Measurements from ENCODE around the gene ELMO3. TPM values are rescaled to one million over a fixed set of nuclear protein-coding genes. Genes with fewer than 3 reads are reported as not detected.

Gene ELMO3
- total RNA-seq, 2 experiments from 2014 or later: 6.2 to 9.8 TPM

- no peak overlapping the region for H3K27ac Mint-ChIP-seq
- H3K4me1 Mint-ChIP-seq: peaks cover 43% of the 10 kb centered on the region
- ATAC-seq (no peak), DNase-seq (no peak)
- no peaks in the 10 kb centered on the region for H3K9me3 Mint-ChIP-seq (ENCODE audit: low read depth)
- H3K36me3 Mint-ChIP-seq: peaks cover 3% of the 10 kb centered on the region
- H3K4me3 Mint-ChIP-seq: no peak overlapping the region
- peaks cover 70% of the 10 kb centered on the region for H3K27me3 Mint-ChIP-seq
- CTCF ChIA-PET: interaction anchor here (0.6 to 4.1 kb wide), 5 partner anchors 8 to 50 kb away, joined by 3 to 39 read pairs (median 5); partner anchors contain the start of genes FBXL8 and TRADD
Measured at GRCh38 chr16:67167588-67167987, 31.3 kb upstream of the ELMO3 start.

DNA sequence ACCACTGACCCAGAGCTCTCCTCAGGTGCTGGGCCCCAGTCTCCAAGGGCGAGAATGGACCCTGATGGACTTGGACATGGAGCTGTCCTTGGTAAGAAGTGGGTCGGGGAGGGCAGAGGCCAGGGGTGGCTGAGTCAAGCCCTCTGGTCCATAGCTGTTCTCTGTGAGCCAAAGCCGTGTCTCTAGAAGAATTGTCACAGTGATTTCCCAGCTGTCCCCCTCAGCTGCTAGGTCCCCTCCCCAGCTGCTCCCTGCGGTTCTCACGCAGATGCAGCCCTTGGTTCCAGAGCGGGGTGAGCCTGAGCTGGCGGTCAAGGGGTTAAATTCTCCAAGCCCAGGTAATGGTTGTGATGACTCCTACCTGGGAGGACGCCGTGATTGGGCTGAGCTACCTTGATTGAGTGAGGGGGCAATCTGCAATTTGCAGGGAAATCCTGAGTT lies 29.9 kb upstream of the ELMO3 start:
- no peaks in the 10 kb centered on the region for H3K9me3 Mint-ChIP-seq (ENCODE audit: low read depth)
- no peak overlapping the region for H3K27ac Mint-ChIP-seq
- CTCF ChIA-PET: interaction anchor here (0.6 to 4.1 kb wide), 8 partner anchors 9 to 274 kb away, joined by 3 to 39 read pairs (median 4); partner anchors contain the start of genes FBXL8 and TRADD
- ATAC-seq (no peak), DNase-seq (no peak)
- H3K27me3 Mint-ChIP-seq: peaks cover 74% of the 10 kb centered on the region
- peaks cover 47% of the 10 kb centered on the region for H3K4me1 Mint-ChIP-seq
- H3K36me3 Mint-ChIP-seq: peaks cover 2% of the 10 kb centered on the region
- H3K4me3 Mint-ChIP-seq: no peak overlapping the region

GRCh38 chr16:67169642-67170167 lies 29.2 kb upstream of the ELMO3 start:
- no peaks in the 10 kb centered on the region for H3K9me3 Mint-ChIP-seq (ENCODE audit: low read depth)
- DNase-seq (peak; percentile 65), ATAC-seq (no peak)
- CTCF ChIA-PET: interaction anchor here (0.9 to 4.1 kb wide), 15 partner anchors 10 to 274 kb away, joined by 3 to 39 read pairs (median 8); partner anchors contain the start of genes B3GNT9, E2F4, FBXL8 and MATCAP1
- H3K27me3 Mint-ChIP-seq: peaks cover 70% of the 10 kb centered on the region
- H3K36me3 Mint-ChIP-seq: peaks cover 1% of the 10 kb centered on the region
- peaks cover 46% of the 10 kb centered on the region for H3K4me1 Mint-ChIP-seq
- H3K27ac Mint-ChIP-seq: peak overlapping the region; percentile 66
- H3K4me3 Mint-ChIP-seq: peak overlapping the region; percentile 75

GRCh38 chr16:67170168-67170948 lies 28.6 kb upstream of the ELMO3 start, which contains the start of gene NOL3:
TSS of gene NOL3 (plus strand) at chr16:67170538.
- peaks cover 44% of the 10 kb centered on the region for H3K4me1 Mint-ChIP-seq
- peak; percentile 73 for DNase-seq
- H3K36me3 Mint-ChIP-seq: peaks cover 1% of the 10 kb centered on the region
- peak within 1 kb of the TSS; percentile 66 for H3K27ac Mint-ChIP-seq
- H3K9me3 Mint-ChIP-seq (ENCODE audit: low read depth): no peaks in the 10 kb centered on the region
- CTCF ChIA-PET: interaction anchor here (0.9 to 4.1 kb wide), 17 partner anchors 9 to 275 kb away, joined by 3 to 39 read pairs (median 4); partner anchors contain the start of genes B3GNT9, E2F4, FBXL8 and MATCAP1
- peak; percentile 24 for ATAC-seq
- peak within 1 kb of the TSS; percentile 75 for H3K4me3 Mint-ChIP-seq
- peaks cover 67% of the 10 kb centered on the region for H3K27me3 Mint-ChIP-seq

- Mint-ChIP-seq H3K4me3 (peak overlapping the region; percentile 75), H3K36me3 (peaks cover 1% of the 10 kb centered on the region), H3K27me3 (peaks cover 65% of the 10 kb centered on the region), H3K4me1 (peaks cover 42% of the 10 kb centered on the region), H3K9me3 (ENCODE audit: low read depth) (no peaks in the 10 kb centered on the region), H3K27ac (no peak overlapping the region)
- ATAC-seq: no peak
- no peak for DNase-seq
- CTCF ChIA-PET: interaction anchor here (1.1 to 4.1 kb wide), 12 partner anchors 8 to 195 kb away, joined by 3 to 39 read pairs (median 6); partner anchors contain the start of genes B3GNT9, E2F4, FBXL8 and MATCAP1
Measured at GRCh38 chr16:67170949-67171649, 27.8 kb upstream of the ELMO3 start.

GRCh38 chr16:67173323-67173722 lies 25.6 kb upstream of the ELMO3 start:
- peak overlapping the region; percentile 69 for H3K27ac Mint-ChIP-seq

DNA sequence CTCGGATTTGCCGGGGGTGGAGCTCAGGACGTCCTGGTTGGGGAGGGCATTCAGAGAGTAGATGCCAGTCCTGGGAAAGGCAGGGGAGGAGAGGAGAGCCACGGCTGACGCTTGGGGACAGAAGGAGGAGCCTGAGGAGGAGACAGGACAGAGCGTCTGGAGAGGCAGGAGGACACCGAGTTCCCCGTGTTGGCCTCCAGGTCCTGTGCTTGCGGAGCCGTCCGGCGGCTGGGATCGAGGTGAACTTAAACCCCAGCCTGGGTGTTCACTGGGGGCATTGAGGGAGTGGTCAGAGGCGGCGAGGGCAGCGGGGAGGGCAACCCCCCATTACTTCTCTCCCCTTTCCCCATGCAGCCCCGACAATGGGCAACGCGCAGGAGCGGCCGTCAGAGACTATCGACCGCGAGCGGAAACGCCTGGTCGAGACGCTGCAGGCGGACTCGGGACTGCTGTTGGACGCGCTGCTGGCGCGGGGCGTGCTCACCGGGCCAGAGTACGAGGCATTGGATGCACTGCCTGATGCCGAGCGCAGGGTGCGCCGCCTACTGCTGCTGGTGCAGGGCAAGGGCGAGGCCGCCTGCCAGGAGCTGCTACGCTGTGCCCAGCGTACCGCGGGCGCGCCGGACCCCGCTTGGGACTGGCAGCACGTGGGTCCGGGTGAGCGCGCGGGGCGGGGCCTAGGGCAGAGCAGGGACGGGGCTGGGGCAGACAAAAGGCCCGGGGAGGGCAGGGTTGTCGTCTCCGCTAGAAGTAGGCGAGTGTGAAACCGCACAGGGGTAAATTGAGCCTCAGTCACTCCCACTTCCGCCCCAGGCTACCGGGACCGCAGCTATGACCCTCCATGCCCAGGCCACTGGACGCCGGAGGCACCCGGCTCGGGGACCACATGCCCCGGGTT lies 24.9 kb upstream of the ELMO3 start:
- H3K36me3 Mint-ChIP-seq: peaks cover 1% of the 10 kb centered on the region
- H3K4me3 Mint-ChIP-seq: peak overlapping the region; percentile 76
- no peaks in the 10 kb centered on the region for H3K9me3 Mint-ChIP-seq (ENCODE audit: low read depth)
- DNase-seq (peak; percentile 81), ATAC-seq (peak; percentile 79)
- H3K27ac Mint-ChIP-seq: peak overlapping the region; percentile 69
- peaks cover 48% of the 10 kb centered on the region for H3K27me3 Mint-ChIP-seq
- peaks cover 47% of the 10 kb centered on the region for H3K4me1 Mint-ChIP-seq
- CTCF ChIA-PET: interaction anchor here (0.6 to 5.7 kb wide), 11 partner anchors 10 to 307 kb away, joined by 3 to 88 read pairs (median 4); partner anchors contain the start of genes ATP6V0D1, CBFB, EXOC3L1 and FBXL8

More at GRCh38 chr16:67173323-67173722, 25.6 kb upstream of the ELMO3 start:
- DNase-seq (no peak), ATAC-seq (no peak)
- peaks cover 55% of the 10 kb centered on the region for H3K27me3 Mint-ChIP-seq
- H3K9me3 Mint-ChIP-seq (ENCODE audit: low read depth): no peaks in the 10 kb centered on the region
- H3K4me1 Mint-ChIP-seq: peaks cover 41% of the 10 kb centered on the region
- H3K36me3 Mint-ChIP-seq: peaks cover 1% of the 10 kb centered on the region
- peak overlapping the region; percentile 76 for H3K4me3 Mint-ChIP-seq
- CTCF ChIA-PET: interaction anchor here (1.0 to 5.7 kb wide), 5 partner anchors 11 to 308 kb away, joined by 3 to 88 read pairs (median 6); partner anchors contain the start of genes ATP6V0D1, EXOC3L1, FBXL8 and HSF4

DNA sequence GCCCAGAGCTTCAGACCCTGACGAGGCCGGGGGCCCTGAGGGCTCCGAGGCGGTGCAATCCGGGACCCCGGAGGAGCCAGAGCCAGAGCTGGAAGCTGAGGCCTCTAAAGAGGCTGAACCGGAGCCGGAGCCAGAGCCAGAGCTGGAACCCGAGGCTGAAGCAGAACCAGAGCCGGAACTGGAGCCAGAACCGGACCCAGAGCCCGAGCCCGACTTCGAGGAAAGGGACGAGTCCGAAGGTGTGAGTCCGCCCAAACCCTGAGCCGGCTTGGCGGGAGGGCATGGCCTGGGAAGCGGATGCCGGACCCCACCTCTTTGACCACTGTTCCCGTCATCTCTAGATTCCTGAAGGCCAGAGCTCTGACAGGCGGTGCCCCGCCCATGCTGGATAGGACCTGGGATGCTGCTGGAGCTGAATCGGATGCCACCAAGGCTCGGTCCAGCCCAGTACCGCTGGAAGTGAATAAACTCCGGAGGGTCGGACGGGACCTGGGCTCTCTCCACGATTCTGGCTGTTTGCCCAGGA lies 24.2 kb upstream of the ELMO3 start:
- Mint-ChIP-seq H3K36me3 (peaks cover 1% of the 10 kb centered on the region), H3K27me3 (peaks cover 42% of the 10 kb centered on the region), H3K27ac (no peak overlapping the region), H3K4me3 (no peak overlapping the region), H3K4me1 (peaks cover 44% of the 10 kb centered on the region), H3K9me3 (ENCODE audit: low read depth) (no peaks in the 10 kb centered on the region)
- CTCF ChIA-PET: interaction anchor here (0.6 to 5.7 kb wide), 13 partner anchors 10 to 230 kb away, joined by 3 to 88 read pairs (median 4); partner anchors contain the start of genes CBFB, FBXL8, FHOD1 and HSF4
- no peak for ATAC-seq
- DNase-seq: no peak

GRCh38 chr16:67176662-67177061 lies 22.3 kb upstream of the ELMO3 start:
- Mint-ChIP-seq H3K27me3 (peaks cover 28% of the 10 kb centered on the region), H3K27ac (no peak overlapping the region), H3K9me3 (ENCODE audit: low read depth) (no peaks in the 10 kb centered on the region), H3K4me3 (no peak overlapping the region), H3K36me3 (peaks cover 1% of the 10 kb centered on the region), H3K4me1 (peaks cover 33% of the 10 kb centered on the region)
- ATAC-seq (no peak), DNase-seq (no peak)
- CTCF ChIA-PET: interaction anchor here (1.4 to 5.7 kb wide), 4 partner anchors 9 to 25 kb away, joined by 5 to 88 read pairs (median 26); partner anchors contain the start of genes B3GNT9, FBXL8, HSF4 and TRADD

GRCh38 chr16:67177743-67178699 lies 20.9 kb upstream of the ELMO3 start:
- Mint-ChIP-seq H3K4me1 (peaks cover 28% of the 10 kb centered on the region), H3K27ac (no peak overlapping the region)
- CTCF ChIA-PET: interaction anchor here (0.9 to 5.7 kb wide), 9 partner anchors 8 to 231 kb away, joined by 3 to 88 read pairs (median 5); partner anchors contain the start of genes B3GNT9, FBXL8, HSF4 and NOL3

More at GRCh38 chr16:67177743-67178699, 20.9 kb upstream of the ELMO3 start:
- no peaks in the 10 kb centered on the region for H3K9me3 Mint-ChIP-seq (ENCODE audit: low read depth)
- peak; percentile 69 for DNase-seq
- H3K36me3 Mint-ChIP-seq: no peaks in the 10 kb centered on the region
- H3K4me3 Mint-ChIP-seq: peak overlapping the region; percentile 64
- peak; percentile 48 for ATAC-seq
- peaks cover 20% of the 10 kb centered on the region for H3K27me3 Mint-ChIP-seq

Data from activated CD8-positive, alpha-beta memory T cell treated with anti-CD3 and anti-CD28 coated beads, Interleukin-2, amount 10 ng/mL, durations not matched to agents 7 days and 5 days (primary cell).